Stimulated activated CD8-positive, alpha-beta memory T cell treated with anti-CD3 and anti-CD28 coated beads, Interleukin-7, amount 100 ng/mL, for 24 hours (primary cell): ENCODE measurements around the gene TMX2.
"Not testable (repeated sequence)": the region's sequence is repeated elsewhere in the genome, so short reads cannot be mapped to it uniquely, and the experiment has no call there.

ENCODE experiments used
- DNase-seq: peaks from one replicate; pipeline ENCODE4 v3.0.0-alpha.2; 2020; ENCODE audit warnings: low read depth

TMX2 gene, protein sequence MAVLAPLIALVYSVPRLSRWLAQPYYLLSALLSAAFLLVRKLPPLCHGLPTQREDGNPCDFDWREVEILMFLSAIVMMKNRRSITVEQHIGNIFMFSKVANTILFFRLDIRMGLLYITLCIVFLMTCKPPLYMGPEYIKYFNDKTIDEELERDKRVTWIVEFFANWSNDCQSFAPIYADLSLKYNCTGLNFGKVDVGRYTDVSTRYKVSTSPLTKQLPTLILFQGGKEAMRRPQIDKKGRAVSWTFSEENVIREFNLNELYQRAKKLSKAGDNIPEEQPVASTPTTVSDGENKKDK

DNA sequence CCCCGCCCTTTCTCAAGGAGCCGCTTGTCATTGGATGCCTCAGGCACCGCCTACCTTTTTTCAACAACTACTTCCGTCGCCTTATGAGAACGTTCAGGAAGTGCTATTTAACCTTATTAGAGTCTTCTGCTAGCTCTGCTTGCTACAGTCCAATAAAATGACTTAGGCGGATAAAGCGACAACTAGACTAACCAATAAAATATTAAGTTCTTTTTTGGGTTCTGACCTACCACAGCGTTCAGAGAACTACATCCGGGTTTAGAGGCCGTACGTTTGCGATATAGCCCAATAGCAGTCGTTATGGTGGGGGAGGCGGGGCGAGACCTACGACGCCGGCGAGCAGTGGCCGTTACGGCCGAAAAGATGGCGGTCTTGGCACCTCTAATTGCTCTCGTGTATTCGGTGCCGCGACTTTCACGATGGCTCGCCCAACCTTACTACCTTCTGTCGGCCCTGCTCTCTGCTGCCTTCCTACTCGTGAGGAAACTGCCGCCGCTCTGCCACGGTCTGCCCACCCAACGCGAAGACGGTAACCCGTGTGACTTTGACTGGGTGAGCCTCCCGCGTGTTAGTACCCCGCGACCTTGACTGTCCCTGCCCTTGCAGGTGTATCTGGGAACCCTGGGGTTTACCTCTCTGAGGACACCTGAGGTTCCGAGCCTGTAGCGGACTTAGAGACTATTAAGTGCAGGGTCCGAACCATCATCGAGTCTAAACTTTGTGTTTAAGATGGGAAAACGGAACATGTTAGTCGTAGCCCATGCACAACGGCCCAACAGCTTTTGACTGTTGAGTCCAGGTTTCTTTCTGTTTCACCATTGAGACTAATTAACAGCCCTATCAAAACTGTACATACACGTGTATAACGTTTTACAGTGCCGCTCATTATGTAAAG lies at the start of gene TMX2:
Gene TMX2, plus strand, starts transcription at position 338 of the 895 bp plus-strand sequence. Its CDS starts 26 bp downstream, at position 364.
- peak; percentile 83 for DNase-seq

DNA sequence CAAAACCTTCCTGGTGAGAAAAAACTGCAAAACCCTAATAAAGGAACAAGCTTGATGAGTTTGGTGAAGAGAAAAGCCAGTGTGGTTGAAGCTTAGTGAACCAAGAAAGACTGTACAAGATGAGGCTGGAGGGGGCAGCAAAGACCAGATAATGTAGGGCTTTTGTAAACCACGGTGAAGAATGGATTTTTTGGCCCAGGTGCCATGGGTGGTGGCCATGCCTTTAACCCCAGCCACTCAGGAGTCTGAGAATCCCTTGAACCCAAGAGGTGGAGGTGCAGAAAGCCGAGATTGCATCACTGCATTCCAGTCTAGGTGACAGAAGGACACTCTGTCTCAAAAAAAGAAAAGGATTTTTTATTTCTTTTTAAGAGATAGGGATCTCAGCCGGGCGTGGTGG lies 49.5 kb upstream of the TMX2 start:
- DNase-seq, result no peak

DNA sequence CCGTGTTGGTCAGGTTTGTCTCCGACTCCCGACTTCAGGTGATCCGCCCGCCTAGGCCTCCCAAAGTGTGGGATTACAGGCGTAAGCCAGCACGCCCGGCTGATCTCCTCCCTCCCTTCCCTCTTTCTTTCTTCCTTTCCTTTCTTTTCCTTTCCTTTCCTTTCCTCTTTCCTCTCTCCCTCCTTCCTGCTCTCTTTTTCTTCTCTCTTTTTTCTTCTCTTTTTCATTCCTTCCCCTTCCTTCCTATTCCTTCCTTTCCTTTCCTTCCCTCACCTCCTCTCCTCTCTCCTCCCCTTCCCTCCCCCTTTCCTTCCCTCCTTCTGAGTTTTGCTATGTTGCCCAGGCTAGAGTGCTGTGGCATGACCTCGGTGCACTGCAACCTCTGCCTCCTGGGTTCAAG lies 48.4 kb upstream of the TMX2 start:
- DNase-seq, result no peak

DNA sequence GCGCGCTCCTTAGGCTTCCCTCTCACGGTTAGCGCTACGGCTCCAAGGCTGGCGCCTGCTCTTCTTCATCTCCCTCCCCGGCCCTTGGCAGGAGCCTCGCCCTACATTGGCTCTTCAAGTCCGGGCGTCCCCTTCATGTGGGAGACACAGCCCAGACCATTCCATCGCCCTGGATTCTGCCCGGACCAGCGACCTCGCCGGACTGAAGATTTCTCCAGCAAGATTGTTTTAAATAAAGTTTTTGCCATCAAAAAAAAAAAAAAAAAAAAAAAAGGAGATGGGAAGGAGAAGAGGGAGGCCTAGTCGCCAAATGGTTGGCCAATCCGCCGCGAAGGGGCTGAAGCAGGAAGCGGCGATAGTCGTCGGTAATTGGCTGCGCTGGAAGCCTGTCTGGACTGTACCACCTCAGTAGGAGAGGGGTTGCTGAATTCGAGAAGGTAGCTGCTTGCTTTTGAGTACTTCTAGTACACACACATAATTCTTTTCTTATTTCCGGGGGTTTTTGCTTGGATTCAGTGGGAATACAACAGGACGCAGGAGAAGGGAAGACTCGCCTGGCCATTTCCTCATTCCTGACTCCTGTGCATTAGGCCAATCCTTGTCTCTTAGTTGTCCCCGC lies 45.2 kb upstream of the TMX2 start:
- peak; percentile 79 for DNase-seq

DNA sequence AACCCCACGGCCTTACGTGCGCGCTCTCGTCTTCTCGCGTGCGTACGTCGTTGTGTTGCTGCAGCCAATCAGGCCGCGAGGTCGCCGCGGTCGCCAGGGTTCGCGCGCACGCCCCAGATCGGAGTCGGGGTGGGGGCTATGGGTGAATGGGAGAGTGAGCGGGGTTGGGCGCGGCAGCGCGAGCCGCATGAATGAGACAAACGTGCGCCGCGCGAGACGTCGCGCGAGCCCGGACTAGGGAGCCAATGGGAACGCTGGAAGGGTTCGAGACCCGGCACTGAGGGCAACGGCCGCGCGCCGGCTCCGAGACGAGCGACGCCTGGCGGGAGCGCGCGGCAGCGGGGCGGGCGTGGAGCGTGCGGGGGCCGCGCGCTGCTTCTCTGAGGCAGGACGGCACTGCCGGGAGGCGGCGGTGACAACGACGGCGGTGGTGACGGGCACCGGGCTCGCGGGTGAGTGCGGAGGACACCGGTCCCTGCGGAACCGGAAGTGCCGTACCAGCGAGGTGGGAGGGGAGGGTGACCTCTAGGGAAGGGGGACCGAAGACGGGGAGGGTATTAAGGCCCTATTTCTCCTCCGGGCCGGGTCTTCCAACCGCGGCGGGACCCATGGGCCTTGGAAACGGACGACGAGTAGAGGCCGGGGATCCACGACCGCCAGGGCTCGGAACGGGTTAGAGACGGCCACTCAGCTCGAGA lies 44.5 kb upstream of the TMX2 start, which contains the start of gene ZDHHC5:
Gene ZDHHC5, plus strand, starts transcription at position 379 of the 698 bp plus-strand sequence. CDS start 4,977 bp downstream, outside the sequence.
- DNase-seq, result peak; percentile 97

DNA sequence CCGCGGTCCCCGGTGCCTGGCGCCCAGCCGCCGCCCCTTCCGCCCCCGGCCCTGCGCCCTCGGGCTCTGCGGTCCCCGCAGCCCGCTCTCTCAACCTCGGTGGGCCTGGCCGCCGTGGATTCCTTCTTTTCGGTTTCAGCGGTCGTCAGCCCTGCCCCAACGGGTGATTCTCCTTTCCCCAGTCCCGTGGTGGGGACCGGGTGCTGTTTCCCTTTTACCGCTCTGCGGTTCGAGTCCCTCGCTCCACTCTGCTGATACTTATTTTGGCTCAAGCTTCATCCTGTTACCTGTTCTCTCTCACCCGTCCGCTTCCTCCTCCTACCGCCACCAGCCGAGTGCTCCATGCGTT lies 44.0 kb upstream of the TMX2 start:
- peak; percentile 20 for DNase-seq

DNA sequence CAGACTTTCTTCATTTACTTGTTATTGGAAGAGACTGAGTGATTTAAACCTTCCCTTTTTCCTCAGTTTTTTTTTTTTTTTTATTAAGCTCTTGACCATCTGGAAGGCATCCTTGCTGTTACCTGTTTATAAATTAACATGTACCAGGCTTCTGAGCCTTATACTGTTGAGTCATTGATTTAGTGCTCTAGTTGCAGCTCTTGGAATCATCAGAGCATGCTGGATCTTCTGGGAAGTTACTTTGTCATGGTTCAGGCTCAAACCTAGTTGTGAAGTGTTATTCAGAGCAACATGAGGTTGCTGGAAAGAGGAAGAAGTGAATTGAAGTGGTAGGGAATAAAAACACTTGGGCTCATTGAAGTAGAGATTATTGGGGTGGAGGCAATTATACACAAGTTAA lies 38.1 kb upstream of the TMX2 start:
- no peak for DNase-seq

DNA sequence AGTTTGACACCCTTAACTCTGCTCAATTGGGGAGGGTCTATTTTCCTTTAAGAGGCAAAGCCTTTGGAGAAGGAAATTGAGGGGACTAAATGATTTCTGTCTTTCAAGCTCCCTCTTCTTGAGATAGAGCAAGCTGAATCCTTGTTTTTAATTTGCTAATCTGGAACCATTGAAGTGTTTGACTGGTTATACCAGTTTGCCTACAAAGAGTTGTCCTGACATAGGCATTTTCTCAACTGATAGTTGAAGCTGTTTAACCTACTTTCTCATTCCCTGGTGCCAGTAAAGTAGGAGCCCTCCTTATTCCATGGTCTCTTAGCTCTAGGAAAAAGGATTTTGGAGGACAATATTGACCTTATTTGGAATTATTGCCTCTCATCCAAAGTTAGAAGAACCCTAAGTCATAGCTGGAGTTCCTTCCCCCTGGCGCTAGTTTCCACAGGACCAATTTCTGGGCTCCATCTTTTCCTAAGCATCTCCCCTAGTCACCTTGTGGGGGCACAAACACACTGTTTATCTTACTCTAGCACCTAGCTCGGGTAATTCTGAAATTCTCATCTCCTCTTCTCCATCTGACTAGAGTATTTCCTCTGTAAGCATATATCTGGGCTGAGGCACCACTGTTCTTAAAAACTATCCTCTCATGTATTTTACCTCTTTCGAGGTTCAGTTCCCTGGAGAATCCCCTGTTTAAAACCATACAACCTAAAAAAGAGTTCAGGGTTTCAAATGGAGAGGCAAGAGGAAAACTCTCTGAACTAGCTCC lies 37.0 kb upstream of the TMX2 start:
- no peak for DNase-seq

DNA sequence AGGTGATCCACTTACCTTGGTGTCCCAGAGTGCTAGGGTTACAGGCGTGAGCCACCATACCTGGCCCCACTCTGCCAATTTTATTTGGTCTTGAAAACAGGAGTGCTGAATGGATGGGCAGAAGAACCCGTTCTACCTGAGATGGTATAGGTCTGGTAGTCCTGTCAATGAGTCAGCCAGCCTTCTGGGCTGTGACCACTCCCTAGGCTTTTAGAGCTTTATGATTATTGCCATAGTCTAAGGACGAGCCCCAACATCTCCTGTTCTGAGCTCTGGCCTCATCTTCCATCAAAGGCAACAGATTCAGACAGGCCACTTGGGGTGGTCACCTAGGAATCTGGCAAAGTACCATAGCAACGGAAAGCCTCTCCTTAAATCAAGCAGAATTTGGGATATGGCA lies 33.0 kb upstream of the TMX2 start:
- DNase-seq, result no peak

DNA sequence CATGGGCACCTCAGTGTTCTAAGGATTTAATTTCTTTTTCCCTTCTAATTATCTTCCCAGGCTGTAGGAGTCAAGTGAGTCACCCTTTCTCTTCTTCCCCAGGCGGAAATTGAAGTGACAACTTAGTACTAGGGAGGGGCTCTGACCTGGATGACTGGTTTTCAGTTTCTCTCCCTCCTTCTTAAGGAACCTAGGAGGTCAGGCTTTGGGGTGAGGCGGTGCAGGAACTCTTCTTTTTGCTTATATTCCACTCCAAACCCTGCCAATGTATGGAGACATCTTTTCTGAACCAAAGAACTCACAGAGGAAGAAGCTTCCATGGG lies 31.9 kb upstream of the TMX2 start:
- DNase-seq, result no peak

DNA sequence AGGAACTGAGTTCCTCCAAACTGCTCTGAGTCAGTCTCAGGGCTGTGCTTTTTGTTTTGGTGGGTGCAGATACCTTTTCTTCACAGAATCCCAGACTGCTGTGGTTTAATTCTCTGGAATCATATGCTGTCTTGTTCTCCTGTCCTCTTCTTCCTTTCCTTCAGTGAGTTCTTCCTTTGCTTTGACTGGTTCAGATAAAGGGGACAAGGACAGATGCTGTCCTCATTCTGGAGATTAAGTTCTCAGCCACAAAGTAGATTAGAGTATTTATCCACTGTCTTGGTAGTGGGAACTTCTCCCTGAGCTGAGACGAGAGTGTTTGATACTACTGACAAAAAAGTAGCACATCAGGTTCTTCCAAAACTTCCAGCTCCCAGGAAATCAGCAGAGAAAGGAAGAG lies 31.2 kb upstream of the TMX2 start:
- no peak for DNase-seq

DNA sequence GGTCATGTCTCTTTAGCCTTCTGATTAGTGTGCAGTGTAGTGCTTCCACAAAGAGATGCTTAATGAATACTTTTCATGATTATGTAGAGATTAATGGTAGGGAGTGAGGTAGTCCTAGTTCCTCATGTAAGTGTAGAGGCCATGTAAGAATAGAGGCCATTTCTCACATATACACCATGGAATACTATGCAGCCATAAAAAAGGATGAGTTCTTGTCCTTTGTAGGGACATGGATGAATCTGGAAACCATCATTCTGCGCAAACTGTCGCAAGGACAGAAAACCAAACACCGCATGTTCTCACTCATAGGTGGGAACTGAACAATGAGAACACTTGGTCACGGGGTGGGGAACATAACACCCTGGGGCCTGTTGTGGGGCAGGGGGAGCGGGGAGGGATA lies 21.9 kb upstream of the TMX2 start:
- not testable (repeated sequence) for DNase-seq

DNA sequence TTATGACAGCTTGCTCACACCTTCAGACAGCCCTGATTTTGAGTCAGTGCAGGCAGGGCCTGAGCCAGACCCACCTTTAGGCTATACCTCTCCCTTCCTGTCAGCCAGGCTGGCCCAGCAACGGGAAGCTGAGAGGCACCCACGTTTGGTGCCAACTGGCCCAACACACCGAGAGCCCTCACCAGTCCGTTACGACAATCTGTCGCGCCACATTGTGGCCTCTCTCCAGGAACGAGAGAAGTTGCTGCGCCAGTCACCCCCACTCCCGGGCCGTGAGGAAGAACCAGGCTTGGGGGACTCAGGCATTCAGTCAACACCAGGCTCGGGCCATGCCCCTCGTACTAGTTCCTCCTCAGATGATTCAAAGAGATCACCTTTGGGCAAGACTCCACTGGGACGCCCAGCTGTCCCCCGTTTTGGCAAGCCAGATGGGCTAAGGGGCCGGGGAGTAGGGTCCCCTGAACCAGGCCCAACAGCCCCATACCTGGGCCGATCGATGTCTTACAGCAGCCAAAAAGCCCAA lies 13.5 kb upstream of the TMX2 start:
- DNase-seq, result no peak

DNA sequence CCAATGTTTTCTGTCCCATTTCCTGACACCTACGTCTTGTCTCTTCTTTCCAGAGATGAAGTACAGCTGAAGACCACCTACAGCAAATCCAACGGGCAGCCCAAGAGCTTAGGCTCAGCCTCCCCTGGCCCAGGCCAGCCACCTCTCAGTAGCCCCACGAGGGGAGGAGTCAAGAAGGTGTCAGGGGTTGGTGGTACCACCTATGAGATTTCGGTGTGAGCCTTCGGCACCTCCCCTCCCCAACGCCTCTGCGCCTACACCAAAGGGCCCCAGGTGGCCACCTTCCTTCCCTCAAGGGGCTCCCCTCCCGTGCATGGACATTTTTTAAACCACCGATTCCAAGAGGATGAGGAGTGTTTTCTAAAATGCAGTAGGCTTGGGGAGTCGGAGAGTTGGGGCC lies 12.6 kb upstream of the TMX2 start:
- no peak for DNase-seq

DNA sequence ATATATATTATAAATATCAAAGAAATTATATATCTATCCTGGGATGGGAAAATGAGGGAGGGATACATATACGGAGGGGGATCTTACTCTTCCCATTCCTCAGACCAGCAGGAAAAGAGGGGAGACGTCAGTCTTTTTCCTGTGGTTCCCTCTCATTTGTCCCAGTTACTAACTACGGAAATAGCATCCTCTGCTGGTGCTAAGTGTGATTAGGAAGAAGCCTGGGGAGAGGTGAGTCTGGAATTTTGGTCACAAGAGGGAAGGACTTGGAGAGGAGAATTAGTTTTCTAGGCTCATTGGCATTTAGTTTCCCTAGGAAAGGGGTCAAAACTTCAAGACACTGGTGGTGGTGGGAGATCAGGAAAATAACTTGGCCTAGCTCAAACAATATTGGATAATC lies 12.0 kb upstream of the TMX2 start:
- no peak for DNase-seq

DNA sequence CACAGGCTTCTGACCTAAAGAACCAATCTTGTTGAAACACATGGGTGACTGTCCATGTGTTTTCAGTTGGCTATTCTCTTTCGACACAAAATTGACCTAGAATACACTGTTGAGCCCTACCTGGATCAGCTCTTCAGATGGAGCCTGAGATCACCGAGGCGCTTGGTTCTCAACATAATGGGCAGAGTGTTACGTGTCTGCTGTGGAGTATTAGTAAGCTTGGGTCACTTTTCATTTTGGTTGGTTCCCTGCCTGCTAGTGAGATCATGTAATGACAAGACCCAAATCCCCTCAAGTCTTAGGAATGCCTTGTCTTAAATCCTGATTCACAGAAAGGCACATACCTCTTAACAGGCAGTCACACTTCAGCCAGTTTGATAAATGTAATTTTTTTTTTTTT lies 9.1 kb upstream of the TMX2 start:
- no peak for DNase-seq

DNA sequence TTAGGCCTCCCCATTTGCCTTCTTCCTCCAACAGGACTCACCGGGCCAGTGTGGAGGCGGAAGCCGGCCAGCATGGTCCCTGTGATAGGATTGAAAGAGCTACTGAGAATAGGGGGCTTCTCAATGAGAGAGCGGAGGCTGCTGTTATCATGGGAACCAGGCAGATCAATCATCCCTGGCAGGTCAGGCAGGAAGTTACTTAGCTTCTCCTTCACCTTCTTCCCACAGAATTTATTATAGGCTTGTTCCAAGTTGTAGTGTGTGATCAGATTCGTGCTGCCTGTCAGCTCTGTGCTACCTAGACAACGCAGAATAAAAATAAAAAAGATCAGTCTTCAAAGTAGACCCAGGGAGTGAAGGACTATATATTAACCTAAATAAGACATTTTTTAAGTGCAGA lies 7.5 kb upstream of the TMX2 start:
- DNase-seq, result no peak

DNA sequence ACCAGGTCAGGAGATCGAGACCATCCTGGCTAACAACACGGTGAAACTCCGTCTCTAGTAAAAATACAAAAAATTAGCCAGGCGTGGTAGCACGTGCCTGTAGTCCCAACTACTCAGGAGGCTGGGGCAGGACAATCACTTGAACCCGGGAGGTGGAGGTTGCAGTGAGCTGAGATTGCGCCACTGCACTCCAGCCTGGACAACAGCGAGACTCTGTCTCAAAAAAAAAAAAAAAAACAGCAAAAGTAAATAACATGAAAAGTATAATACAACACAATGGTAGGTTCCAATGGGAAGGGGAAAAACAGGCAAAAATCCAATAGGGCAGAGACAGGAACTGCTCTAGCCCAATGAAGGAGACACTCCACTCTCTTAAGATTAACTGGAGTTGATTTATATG lies 7.0 kb upstream of the TMX2 start:
- DNase-seq, result not testable (repeated sequence)

DNA sequence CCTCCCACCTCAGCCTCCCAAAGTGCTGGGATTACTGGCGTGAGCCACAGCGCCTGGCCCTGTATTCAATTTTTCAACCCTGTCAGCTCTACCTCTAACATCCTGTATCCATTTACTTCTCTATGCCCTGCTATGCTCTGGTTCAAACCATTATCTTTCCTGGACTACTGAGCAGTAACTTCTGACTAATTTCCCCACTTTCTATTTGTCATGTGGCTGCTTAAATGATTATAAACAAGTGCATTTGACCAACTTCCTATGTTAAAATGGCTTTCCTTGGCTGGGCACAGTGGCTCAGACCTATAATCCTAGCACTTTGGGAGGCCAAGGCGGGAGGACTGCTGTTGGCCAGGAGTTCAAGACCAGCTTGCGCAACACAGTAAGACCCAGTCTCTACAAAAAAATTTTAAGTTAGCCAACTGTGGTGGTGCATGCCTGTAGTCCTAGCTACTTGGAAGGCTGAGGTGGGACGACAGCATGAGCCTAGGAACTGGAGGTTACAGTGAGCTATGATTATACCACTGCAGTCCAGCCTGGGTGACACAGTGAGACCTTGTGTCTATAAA lies 2.5 kb upstream of the TMX2 start:
- no peak for DNase-seq

DNA sequence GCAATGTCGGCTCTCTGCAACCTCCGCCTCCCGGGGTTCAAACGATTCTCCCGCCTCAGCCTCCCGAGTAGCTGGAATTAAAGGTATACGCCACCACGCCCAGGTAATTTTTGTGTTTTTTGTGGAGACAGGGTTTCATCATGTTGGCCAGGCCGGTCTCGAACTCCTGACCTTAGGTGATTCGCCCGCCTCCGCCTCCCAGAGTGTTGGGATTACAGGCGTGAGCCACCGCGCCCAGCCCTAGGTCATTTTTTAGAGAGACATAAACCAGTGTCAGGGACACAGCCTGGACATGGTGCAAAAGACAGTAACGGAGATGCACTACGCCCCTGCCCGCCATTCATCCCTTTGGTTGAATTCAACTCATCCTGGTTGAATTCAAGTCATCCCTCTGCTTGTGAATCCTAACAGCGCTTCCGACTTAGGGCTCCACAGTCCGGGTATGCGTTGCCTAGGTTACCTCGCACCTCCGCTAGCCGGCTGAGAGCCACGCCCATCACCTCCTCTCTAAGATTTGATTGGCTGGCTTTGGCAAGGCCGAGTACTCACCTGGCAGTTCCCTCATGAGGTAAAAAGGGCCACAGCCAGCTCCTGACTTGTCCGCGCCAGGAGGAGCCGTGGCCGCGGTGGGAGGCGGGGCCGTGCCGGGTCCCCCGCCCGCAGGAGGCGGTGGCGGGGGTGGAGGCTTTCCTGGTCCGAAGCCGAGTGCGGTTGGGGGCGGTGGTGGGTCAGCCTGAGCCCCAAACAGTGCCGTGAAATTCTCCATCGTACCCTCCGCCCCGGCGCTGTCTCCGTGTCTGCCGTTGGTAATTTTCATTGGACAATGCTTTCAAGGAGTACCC lies 758 bp upstream of the TMX2 start, which contains the start of gene MED19:
Gene MED19, minus strand, starts transcription at position 802 of the 842 bp plus-strand sequence. Its CDS starts 36 bp downstream, at position 766.
- peak; percentile 51 for DNase-seq
